ENCODE results near the gene PRSS57.

- peak; percentile 93 to 98 (median 97) for TF ChIP-seq CTCF (IDR thresholded peaks at IDR 0.05; ENCODE audit: control extremely low read depth in 1 of 3, insufficient read depth in 1 of 3, low read depth in 1 of 3, low read length in 3 of 3)
- no peak for TF ChIP-seq TAF1 (IDR thresholded peaks at IDR 0.05; ENCODE audit: low read depth, low read length)
- no peak for TF ChIP-seq POLR2AphosphoS5 (IDR thresholded peaks at IDR 0.05; ENCODE audit: low read depth, low read length)
- TF ChIP-seq EZH2 (IDR thresholded peaks at IDR 0.05; ENCODE audit: low read depth, low read length, severe bottlenecking): no peak
- no peak for TF ChIP-seq NANOG (IDR thresholded peaks at IDR 0.05; ENCODE audit: insufficient read depth, low read depth, low read length, poor library complexity, severe bottlenecking)
- TF ChIP-seq ATF2 (IDR thresholded peaks at IDR 0.05; ENCODE audit: low read length): no peak
- peak; percentile 98 for TF ChIP-seq RAD21 (IDR thresholded peaks at IDR 0.05 in 1 of 2, conservative IDR thresholded peaks at IDR 0.05 in 1 of 2; ENCODE audit: low read depth in 2 of 2, low read length in 2 of 2)
- no peak for TF ChIP-seq SP1 (IDR thresholded peaks at IDR 0.05; ENCODE audit: low read depth, low read length)
- TF ChIP-seq TCF12 (IDR thresholded peaks at IDR 0.05; ENCODE audit: low read depth, low read length): no peak
- no peak for TF ChIP-seq POLR2A (IDR thresholded peaks at IDR 0.05; ENCODE audit: control extremely low read depth in 1 of 2, low read depth in 2 of 2, low read length in 2 of 2)
- TF ChIP-seq JUND (IDR thresholded peaks at IDR 0.05; ENCODE audit: low read length): peak; percentile 47; the same call in 1 of the 2 replicates
- no peak for TF ChIP-seq RNF2 (IDR thresholded peaks at IDR 0.05; ENCODE audit: borderline replicate concordance, low read depth, low read length, missing control alignments, poor library complexity, severe bottlenecking)
- no peak for TF ChIP-seq MAFK (IDR thresholded peaks at IDR 0.05; ENCODE audit: low read depth, low read length)
Observed at GRCh38 chr19:664913-665443, 30.3 kb downstream of the PRSS57 start.

All from H1 (cell line).